Mucosa of gallbladder (tissue), 1 donor: ENCODE results near the gene RPS27. TPM values are rescaled to one million over a fixed set of nuclear protein-coding genes. Genes with fewer than 3 reads are reported as not detected.
"Not testable (repeated sequence)": the region's sequence is repeated elsewhere in the genome, so short reads cannot be mapped to it uniquely, and the experiment has no call there.

Experiments
- DNase-seq: peaks from one replicate; pipeline ENCODE4 v3.0.0-alpha.2; 2020; ENCODE audit warnings: low spot score
- total RNA-seq: library from RNA; stranded (reverse); gene quantifications from one replicate; pipeline ENCODE4 v1.2.1, GENCODE V29; 2021
- donor health status: DM: no; HTN: no; CAD: no.

Gene RPS27
- total RNA-seq, 1 donor from 2014 or later, result 1,416 TPM

- no peak for DNase-seq
Observed at GRCh38 chr1:153961421-153961820, 29.1 kb upstream of the RPS27 start.

- DNase-seq, result peak; percentile 66
Observed at GRCh38 chr1:153962088-153963029, 28.2 kb upstream of the RPS27 start.

- peak; percentile 98 for DNase-seq
Observed at GRCh38 chr1:153963030-153963849, 27.3 kb upstream of the RPS27 start, which contains the start of gene SLC39A1. Gene SLC39A1 (minus strand): TSS chr1:153963537. CDS start chr1:153962715, 822 bp downstream.

DNA sequence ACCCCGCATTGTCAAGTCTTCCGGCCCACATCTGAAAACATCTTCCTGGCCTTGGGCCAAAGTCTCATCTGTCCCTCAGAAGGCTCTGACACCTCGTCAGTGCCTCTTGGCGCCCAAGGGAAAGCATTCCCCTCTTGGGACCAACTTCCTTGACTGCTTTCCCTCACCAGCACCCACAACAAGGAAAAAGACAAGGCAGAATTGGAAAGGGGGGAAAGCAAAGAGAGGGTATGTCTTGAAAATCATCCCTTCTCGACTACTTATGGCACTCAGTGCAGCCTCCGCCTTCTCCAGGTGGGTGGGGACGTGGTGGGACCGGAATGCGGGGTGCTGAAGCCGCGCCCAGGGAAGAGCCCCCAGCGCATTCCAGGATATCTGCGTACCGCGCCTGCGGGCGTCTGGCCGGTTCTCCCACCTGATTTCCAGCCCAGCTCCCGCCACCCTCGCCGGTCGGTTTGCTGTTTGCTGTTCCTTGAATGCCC is 26.7 kb upstream of the RPS27 start:
- DNase-seq, result peak; percentile 36

GRCh38 chr1:153967107-153967999 is 23.2 kb upstream of the RPS27 start, which contains the start of gene CREB3L4:
Gene CREB3L4 (plus strand): TSS chr1:153967902. CDS start chr1:153968526, 624 bp downstream.
- DNase-seq, result peak; percentile 92

GRCh38 chr1:153968000-153968363 is 22.6 kb upstream of the RPS27 start:
- DNase-seq, result peak; percentile 47

- DNase-seq, result no peak
Observed at GRCh38 chr1:153968408-153968807, 22.2 kb upstream of the RPS27 start.

GRCh38 chr1:153968972-153969371 is 21.6 kb upstream of the RPS27 start:
- DNase-seq, result no peak

DNA sequence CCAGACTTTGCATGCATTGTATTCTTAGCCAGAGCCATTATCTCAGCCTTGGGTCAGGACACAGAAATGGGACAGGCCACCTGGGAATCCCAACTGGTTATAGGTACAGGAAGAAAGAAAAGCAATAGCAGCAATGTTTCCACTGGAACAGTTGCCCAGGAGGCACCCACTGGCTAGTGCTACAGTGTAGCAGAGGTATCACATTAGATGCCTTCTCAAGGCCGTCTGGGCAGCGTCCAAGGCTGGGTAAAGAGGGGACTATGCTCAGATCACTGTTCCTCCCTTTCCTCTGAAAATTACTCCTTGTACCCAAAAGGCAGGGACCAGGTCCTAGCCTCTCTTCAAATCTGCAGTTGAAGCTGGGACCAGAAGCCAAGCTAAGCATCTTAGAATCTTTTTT is 20.2 kb upstream of the RPS27 start:
- no peak for DNase-seq

DNA sequence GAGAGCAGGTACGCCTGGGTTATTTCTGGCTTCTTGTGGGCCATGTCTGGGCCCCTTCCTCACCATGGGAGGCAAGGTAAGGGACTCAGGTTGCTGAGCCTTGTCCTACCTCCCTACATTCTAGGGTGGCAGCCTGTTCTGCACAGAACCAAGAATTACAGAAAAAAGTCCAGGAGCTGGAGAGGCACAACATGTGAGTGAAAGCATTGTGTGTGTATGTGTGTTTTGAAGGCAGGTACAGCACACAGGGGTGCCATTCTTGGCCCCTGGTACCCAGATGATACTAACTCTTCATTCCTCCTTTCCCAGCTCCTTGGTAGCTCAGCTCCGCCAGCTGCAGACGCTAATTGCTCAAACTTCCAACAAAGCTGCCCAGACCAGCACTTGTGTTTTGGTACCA is 17.5 kb upstream of the RPS27 start:
- no peak for DNase-seq

DNA sequence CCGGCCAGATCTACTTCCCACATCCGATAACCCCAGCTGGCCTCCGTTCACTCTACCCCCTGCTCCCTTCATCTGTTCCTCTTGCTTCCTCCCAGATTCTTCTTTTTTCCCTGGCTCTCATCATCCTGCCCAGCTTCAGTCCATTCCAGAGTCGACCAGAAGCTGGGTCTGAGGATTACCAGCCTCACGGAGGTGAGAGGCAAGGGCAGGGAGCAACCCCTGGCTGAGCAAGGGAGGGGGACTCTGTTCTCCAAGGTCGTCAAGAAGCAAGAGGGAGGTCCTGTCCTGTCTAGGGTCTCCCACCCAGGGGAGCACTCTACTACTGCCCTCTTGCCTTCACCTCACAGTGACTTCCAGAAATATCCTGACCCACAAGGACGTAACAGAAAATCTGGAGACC is 17.0 kb upstream of the RPS27 start:
- no peak for DNase-seq

GRCh38 chr1:153976819-153977249 is 13.7 kb upstream of the RPS27 start:
- DNase-seq, result no peak

- peak; percentile 90 for DNase-seq
Observed at GRCh38 chr1:153977250-153978240, 13.0 kb upstream of the RPS27 start, which contains the start of gene JTB. Gene JTB (minus strand): TSS chr1:153977674. CDS start chr1:153977252, 422 bp downstream.

- no peak for DNase-seq
Observed at GRCh38 chr1:153978274-153978909, 12.2 kb upstream of the RPS27 start.

- not testable (repeated sequence) for DNase-seq
Observed at GRCh38 chr1:153979091-153979490, 11.5 kb upstream of the RPS27 start.

DNA sequence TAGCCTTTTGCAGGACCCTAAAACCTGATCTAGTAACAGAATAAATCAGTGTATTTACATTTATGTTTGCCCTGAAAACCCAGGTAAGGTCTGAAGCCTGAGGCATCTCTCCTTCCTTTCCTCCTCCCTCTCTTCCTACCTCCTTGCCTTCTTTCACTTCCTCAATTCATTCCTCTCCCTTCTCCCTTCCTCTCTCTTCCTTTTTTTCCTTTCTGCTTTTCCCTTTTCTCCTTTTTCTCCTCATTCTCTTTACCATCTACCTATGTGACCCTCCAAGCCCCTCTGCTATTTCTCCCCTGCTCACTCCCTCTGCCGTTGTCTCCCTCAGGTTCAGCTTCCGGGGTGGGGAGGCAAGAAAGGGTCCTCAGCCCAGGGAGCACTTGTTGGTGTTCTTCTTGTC is 8.8 kb upstream of the RPS27 start:
- not testable (repeated sequence) for DNase-seq

- no peak for DNase-seq
Observed at GRCh38 chr1:153984123-153984894, 6.3 kb upstream of the RPS27 start.

GRCh38 chr1:153985341-153985912 is 5.1 kb upstream of the RPS27 start:
- DNase-seq, result no peak
